ENCODE measurements around the gene ARHGAP35.

The ARHGAP35 gene

DNA sequence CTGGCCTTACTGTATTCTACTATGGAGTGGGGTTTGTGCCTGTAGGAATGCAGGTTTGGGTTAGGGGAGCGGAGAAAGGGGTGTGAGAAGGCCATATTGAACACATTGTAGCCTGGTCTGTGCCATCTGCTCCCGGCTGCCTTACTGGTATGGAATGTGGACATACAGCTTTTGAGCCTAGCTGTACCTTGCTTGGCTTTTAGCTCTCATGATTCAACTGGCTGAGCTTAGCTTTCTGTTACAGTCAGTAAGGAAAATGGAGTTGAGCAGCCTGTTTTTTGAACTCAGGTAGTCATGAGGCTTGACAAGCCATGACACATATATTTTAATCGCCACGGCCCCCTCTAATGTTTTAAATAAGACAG lies 41.6 kb downstream of the ARHGAP35 start:
- no peak for DNase-seq (ENCODE audit: low read depth in 3 of 3, low spot score in 1 of 3)

DNA sequence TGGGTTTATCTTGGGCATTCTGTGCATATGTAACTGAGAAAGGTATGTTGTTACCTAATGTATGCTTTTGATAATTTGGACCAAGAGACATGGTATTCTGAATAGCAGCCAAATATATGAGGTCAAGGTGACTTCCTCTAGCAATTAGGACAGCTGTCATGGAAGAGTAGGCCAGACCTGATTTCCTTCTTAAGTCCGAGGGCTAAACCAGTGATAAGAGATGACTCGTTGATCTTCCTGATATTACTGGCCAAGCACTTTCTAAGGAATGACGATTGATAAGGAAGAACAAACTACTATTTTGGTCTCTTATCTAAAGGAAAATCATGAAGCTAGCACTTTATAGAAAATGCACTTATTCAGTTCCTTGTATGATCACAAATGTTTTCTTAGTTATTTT lies 42.7 kb downstream of the ARHGAP35 start:
- no peak for DNase-seq (ENCODE audit: low read depth in 3 of 3, low spot score in 1 of 3)

DNA sequence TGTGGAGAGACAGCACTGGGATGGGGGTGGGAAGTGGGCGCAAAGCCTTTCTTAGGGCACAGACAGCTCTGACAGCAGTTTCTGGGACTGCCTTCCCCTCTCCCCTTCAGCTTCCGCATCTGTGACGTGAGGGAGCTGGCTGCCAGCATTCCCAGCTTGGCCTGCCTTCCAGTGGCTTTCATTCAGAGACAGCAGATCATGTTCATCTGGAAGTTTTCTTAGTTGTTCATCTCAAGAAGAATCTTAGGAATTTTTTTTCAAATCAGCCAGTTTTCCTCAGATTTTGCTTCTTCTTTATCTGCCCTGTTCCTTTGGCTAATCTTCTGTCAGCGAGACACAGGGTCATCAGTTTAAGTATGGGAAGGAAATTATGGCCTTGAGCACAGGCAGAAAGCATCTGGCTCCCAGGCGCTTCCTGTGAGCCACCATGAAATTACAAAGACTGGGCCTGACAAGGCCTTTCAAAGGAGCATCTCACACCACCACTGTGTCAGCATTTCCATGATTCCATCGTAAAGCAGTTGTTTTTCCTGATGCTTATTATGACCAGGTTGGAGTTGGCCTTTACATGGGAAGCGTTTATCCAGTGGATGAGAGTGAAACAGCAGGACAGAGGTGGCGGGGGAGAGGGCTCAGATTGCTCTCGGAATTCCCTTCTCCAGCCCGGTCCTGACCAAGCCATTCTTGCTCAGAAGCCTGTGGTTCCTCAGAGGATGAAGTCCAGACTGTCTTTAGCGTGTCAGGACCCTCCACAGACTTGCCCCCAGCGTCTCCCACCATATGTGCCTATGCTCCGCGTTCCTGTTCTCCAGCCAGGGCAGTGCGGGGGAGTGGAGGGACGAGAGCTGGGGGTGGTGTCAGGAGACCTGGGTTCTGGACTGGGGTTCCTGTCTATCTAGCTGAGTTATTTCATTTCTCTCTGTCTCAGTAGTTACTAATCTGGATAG lies 43.6 kb downstream of the ARHGAP35 start:
- DNase-seq (ENCODE audit: low read depth in 3 of 3, low spot score in 1 of 3) = no peak

DNA sequence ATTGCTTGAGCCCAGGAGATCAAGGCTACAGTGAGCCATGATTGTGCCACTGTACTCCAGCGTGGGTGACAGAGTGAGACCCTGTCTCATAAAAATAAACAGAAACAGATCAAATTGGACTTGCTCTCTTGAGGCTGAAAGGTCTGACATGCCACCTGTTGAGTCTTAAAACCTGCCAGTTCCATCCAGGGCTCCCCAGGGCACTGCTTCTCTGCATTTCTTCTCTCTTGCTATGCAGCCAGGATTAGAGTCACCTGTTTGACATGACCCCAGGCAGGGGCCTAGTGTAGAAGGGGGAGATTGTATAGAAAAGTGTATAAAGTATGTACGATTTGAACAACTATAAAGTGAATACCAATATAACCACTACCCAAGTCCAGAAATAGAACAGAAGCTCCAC lies 45.4 kb downstream of the ARHGAP35 start:
- no peak for DNase-seq (ENCODE audit: low read depth in 3 of 3, low spot score in 1 of 3)

DNA sequence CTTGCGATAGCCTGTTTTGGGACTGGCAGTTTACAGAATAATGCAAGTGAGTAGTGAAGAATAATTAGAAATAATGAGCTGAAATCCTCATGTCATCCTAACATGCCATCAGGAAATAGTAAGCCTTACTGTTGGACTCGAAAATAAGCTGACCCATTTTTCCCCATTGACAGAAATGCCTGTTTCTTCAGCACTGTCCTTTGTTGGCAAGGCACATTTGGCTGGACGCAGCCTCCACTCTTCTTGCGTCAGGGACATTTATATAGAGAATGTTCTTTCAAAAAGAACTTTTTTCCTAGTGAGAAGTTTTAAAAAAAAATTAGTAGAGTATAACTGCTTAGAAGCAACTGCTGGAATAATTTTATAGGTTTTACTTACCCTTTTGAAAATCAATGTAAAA lies 47.1 kb downstream of the ARHGAP35 start:
- DNase-seq (ENCODE audit: low read depth in 3 of 3, low spot score in 1 of 3) = no peak

DNA sequence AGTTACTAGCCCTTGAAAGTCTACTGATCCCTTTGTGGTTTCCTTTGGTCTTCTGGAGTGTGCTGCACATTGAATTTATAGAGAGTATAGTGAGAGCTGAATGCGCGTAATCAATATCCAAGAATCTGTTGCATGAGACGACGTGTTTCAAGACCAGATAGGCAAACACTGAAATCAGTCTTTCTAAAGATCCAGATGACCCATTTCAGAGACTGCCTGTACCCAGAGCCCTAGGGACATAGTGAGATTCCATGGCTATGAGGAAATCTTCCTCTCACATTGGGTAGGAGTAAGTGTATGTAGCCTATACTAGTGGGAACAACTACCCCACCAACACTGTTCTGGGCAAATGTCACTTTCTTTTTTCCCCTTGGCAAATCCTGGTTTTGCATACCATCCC lies 48.6 kb downstream of the ARHGAP35 start:
- no peak for DNase-seq (ENCODE audit: low read depth in 3 of 3, low spot score in 1 of 3)
